ENCODE data around the gene NCF2.

The NCF2 gene

DNA sequence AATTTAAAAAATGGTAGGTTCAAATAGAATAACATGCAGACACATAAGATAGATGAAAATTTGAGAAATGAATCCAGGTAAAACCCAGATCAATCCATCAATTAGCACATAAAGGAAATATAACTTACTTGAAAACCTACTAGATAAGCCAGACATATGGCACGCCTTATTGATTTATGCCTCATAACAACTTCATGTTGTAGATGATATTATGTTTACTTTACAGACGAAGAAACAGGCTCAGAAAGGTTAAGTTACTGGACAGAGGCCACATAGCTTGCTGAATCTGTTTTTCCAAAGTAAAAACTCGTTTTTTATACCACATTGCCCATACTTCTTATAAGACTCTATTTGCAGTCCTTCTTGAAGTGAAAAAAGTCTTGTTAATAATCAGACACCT, 22.1 kb upstream of the NCF2 start:
- Histone ChIP-seq H3K9me3 (ENCODE audit: control insufficient read depth, low read length) (no peaks in the 10 kb centered on the region), H3K27ac (ENCODE audit: insufficient read depth, low read depth, low read length, poor library complexity, severe bottlenecking) (no peak overlapping the region), H3K27me3 (ENCODE audit: control insufficient read depth, insufficient read depth, low read length, poor library complexity, severe bottlenecking) (no peaks in the 10 kb centered on the region), H3K4me3 (ENCODE audit: insufficient read depth, low read depth, low read length) (no peak overlapping the region), H3K36me3 (ENCODE audit: control insufficient read depth, insufficient read depth, low read length) (no peaks in the 10 kb centered on the region), H3K4me1 (ENCODE audit: control insufficient read depth, insufficient read depth, low read length) (no peaks in the 10 kb centered on the region)
- 68 to 94% methylated on average over 2 to 3 of the region's 3 CpGs for WGBS, 2 experiments

DNA sequence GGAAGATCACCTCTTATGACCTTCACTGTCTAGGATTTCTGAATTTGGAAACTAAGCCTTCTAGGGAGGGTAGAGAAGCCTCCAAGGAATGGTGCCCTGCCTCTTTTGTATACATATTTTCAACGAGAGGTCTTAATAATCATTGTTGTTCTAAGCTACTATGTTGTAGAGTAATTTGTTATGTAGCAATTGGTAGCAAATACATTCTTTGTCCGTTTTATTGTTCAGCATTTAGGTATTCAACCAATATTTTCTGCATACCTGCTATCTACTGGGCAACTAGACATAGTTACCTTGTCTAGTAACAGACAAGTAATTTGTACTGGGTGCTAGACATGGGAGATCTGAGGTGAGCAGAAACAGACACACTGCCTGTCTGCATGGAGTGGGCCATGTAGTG, 20.8 kb upstream of the NCF2 start:
- Histone ChIP-seq H3K4me1 (ENCODE audit: control insufficient read depth, insufficient read depth, low read length) (no peaks in the 10 kb centered on the region), H3K36me3 (ENCODE audit: control insufficient read depth, insufficient read depth, low read length) (no peaks in the 10 kb centered on the region), H3K9me3 (ENCODE audit: control insufficient read depth, low read length) (no peaks in the 10 kb centered on the region), H3K27me3 (ENCODE audit: control insufficient read depth, insufficient read depth, low read length, poor library complexity, severe bottlenecking) (no peaks in the 10 kb centered on the region), H3K4me3 (ENCODE audit: insufficient read depth, low read depth, low read length) (no peak overlapping the region), H3K27ac (ENCODE audit: insufficient read depth, low read depth, low read length, poor library complexity, severe bottlenecking) (no peak overlapping the region)
- WGBS, 2 experiments, result 53 to 67% methylated on average over 1 to 2 of the region's 2 CpGs

DNA sequence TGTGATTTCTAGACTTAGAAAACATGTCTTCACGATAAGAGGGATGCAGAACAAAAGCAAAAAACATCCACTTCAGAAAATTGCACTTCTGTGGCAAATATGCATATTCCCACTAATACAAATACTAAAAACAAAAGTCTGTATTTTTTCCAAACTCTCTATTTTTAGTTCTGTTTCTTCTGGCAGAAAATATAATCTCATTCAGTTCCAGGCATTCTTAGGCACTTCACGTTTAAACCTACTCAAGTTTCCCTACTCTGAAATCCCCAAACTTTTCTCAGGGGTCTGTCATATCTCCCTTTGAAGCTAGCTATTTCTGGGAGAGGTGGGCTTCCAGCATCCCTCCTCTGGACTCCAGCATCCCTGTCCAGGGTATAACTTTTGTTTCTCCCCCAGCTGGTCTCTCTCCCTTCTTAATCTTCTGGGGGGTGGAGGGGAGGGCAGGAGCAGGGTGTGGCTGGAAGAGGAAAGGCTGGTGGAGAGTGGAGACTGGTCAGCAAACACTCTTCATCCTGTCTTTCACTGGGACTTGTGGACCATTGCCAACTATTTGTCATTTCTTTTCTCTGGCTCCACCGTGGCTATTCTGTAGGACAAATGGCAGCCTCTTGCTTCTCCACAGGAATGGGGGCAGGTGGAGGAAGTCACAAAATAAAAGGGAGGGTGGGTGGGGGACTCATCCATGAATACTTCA, 19.6 kb upstream of the NCF2 start:
- Histone ChIP-seq H3K4me1 (ENCODE audit: control insufficient read depth, insufficient read depth, low read length) (no peaks in the 10 kb centered on the region), H3K4me3 (ENCODE audit: insufficient read depth, low read depth, low read length) (no peak overlapping the region), H3K9me3 (ENCODE audit: control insufficient read depth, low read length) (no peaks in the 10 kb centered on the region), H3K27ac (ENCODE audit: insufficient read depth, low read depth, low read length, poor library complexity, severe bottlenecking) (no peak overlapping the region), H3K27me3 (ENCODE audit: control insufficient read depth, insufficient read depth, low read length, poor library complexity, severe bottlenecking) (no peaks in the 10 kb centered on the region), H3K36me3 (ENCODE audit: control insufficient read depth, insufficient read depth, low read length) (no peaks in the 10 kb centered on the region)
- WGBS, 2 experiments, result 74 to 78% methylated on average over 3 of the region's 3 CpGs

DNA sequence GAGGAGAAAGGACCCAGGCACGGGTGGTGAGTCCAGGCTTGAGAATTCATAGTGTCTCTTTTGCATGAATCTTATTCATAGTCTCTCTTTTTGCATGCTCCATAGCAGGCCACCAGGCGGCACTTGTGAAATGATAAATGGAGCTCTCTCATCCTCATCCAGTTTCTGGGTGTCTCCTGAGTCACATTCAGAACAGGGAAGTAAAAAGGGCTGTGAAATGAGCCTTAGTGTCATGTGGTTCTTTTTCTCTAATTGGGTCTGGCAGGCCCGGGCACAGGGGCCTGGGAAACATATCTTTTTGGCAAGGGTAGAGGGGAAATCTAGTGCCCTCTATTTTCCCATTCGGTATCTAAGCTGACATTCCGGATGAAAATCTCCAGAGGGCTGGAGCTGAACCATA, 19.1 kb upstream of the NCF2 start:
- Histone ChIP-seq H3K27ac (ENCODE audit: insufficient read depth, low read depth, low read length, poor library complexity, severe bottlenecking) (no peak overlapping the region), H3K27me3 (ENCODE audit: control insufficient read depth, insufficient read depth, low read length, poor library complexity, severe bottlenecking) (no peaks in the 10 kb centered on the region), H3K4me3 (ENCODE audit: insufficient read depth, low read depth, low read length) (no peak overlapping the region), H3K4me1 (ENCODE audit: control insufficient read depth, insufficient read depth, low read length) (no peaks in the 10 kb centered on the region), H3K36me3 (ENCODE audit: control insufficient read depth, insufficient read depth, low read length) (no peaks in the 10 kb centered on the region), H3K9me3 (ENCODE audit: control insufficient read depth, low read length) (no peaks in the 10 kb centered on the region)
- WGBS, 2 experiments, result 77 to 84% methylated on average over 5 of the region's 5 CpGs

DNA sequence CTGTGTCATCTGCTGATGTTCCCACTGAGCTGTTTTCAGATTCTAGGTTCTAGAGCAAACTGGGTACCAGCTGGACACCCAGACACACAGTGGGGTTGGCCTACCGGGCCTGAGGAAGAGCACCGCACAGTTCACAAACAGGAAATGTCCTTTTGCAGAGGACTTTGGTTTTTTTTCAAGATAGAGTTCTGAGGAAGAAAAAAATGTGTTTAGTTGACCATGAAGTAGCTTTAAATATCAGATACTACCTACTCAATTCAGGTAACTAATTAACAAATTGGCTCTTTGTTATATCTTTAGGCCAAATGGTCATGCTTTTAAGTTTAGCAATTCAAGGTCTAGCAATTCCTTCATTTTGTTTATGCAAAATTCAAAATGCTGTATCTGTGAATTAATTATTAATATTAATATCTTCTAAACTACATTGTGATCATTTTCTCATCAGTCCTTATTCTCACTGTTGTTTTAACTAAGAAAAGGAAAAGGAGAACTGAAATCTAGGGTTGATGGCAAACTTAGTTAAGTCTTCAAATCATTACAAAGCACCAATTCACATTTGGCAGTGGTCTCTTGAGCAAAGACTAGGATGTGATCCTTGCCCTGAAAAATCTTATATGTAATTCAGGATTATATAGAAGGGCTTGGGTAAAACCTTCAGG, 17.2 kb upstream of the NCF2 start:
- Histone ChIP-seq H3K4me3 (ENCODE audit: insufficient read depth, low read depth, low read length) (no peak overlapping the region), H3K36me3 (ENCODE audit: control insufficient read depth, insufficient read depth, low read length) (no peaks in the 10 kb centered on the region), H3K9me3 (ENCODE audit: control insufficient read depth, low read length) (no peaks in the 10 kb centered on the region), H3K27me3 (ENCODE audit: control insufficient read depth, insufficient read depth, low read length, poor library complexity, severe bottlenecking) (no peaks in the 10 kb centered on the region), H3K27ac (ENCODE audit: insufficient read depth, low read depth, low read length, poor library complexity, severe bottlenecking) (no peak overlapping the region), H3K4me1 (ENCODE audit: control insufficient read depth, insufficient read depth, low read length) (no peaks in the 10 kb centered on the region)
- WGBS, 2 experiments, result 94 to 96% methylated on average over 2 of the region's 2 CpGs

DNA sequence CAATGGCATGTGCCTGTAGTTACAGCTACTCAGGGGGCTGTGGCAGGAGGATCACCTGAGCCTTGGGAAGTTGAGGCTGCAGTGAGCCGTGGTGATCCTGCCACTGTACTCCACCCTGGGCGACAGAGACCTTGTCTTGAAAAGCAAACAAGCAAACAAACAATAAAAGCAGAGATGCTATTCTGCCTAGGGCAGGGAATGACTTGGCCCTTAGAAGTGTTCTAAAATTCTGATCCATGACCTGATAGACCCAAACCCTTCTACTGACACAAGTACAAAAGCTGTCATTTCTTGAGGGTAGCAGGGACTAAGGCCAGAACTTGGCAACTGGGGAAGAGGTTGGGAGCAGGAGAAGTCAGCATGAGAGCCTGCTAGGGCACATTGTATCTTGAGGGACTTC, 15.6 kb upstream of the NCF2 start:
- Histone ChIP-seq H3K9me3 (ENCODE audit: control insufficient read depth, low read length) (no peaks in the 10 kb centered on the region), H3K36me3 (ENCODE audit: control insufficient read depth, insufficient read depth, low read length) (no peaks in the 10 kb centered on the region), H3K27ac (ENCODE audit: insufficient read depth, low read depth, low read length, poor library complexity, severe bottlenecking) (no peak overlapping the region), H3K4me3 (ENCODE audit: insufficient read depth, low read depth, low read length) (no peak overlapping the region), H3K27me3 (ENCODE audit: control insufficient read depth, insufficient read depth, low read length, poor library complexity, severe bottlenecking) (no peaks in the 10 kb centered on the region), H3K4me1 (ENCODE audit: control insufficient read depth, insufficient read depth, low read length) (no peaks in the 10 kb centered on the region)
- 85 to 86% methylated on average over 2 of the region's 2 CpGs for WGBS, 2 experiments

DNA sequence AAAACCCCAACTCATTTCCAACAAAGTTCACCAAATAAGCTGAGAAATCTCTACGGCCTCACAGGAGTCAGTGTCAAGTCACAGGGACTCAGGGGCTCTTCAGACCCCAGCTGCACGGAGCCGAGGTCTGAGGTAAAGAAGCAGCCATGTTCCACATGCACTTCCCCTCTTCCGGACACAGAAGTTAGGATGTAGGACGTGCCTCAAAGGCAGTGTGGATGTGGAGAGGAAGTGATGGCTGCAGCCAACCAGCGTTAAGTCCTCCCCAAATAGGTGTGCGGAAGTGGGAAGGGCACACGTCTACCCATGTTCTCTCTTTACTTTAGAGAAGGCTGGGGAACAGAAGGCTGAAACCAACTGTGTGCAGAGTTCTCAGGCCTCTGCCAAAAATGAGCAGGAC, 14.6 kb upstream of the NCF2 start:
- Histone ChIP-seq H3K4me3 (ENCODE audit: insufficient read depth, low read depth, low read length) (no peak overlapping the region), H3K9me3 (ENCODE audit: control insufficient read depth, low read length) (no peaks in the 10 kb centered on the region), H3K36me3 (ENCODE audit: control insufficient read depth, insufficient read depth, low read length) (no peaks in the 10 kb centered on the region), H3K4me1 (ENCODE audit: control insufficient read depth, insufficient read depth, low read length) (no peaks in the 10 kb centered on the region), H3K27ac (ENCODE audit: insufficient read depth, low read depth, low read length, poor library complexity, severe bottlenecking) (no peak overlapping the region), H3K27me3 (ENCODE audit: control insufficient read depth, insufficient read depth, low read length, poor library complexity, severe bottlenecking) (no peaks in the 10 kb centered on the region)
- 93 to 95% methylated on average over 8 of the region's 8 CpGs for WGBS, 2 experiments

DNA sequence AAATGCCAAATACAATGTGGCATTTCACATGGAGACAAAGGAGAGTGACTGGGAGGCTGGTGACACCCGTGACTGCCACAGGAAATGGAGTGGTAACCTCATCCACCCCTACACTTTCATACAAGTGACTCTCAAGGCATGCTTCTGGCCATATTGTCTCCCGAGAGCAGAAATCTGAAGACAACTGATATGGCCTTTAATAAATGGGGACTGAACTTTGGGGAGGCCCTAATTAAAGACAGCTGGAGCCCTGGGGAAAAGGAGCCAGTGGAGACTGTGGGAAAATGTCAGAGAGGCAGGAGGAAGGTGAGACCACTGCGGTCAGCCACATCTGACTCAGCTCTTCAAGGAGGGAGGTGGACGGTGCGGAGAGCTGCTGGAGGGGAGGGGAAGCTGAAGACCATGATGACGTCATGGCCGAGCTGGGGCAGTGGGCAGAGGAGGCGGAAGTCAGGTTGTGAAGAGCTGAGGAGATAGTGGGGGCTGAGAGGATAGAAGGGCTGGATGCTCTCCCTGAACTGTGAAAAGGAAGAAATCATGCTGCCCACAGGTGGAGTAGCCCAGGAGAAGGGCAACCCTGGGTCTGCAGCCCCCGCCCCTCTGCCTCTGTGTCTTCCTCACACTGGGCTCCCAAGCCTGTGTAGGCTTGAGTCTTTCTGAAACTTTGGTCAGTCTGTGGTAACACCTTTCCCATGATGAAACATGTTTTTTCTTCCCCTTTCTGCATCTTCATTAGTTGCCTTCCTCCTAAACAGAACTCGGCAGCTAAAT, 14.0 kb upstream of the NCF2 start:
- no peaks in the 10 kb centered on the region for H3K9me3 ChIP-seq (ENCODE audit: control insufficient read depth, low read length)
- H3K27ac ChIP-seq (ENCODE audit: insufficient read depth, low read depth, low read length, poor library complexity, severe bottlenecking), result no peak overlapping the region
- no peak overlapping the region for H3K4me3 ChIP-seq (ENCODE audit: insufficient read depth, low read depth, low read length)
- no peaks in the 10 kb centered on the region for H3K4me1 ChIP-seq (ENCODE audit: control insufficient read depth, insufficient read depth, low read length)
- 87 to 90% methylated on average over 10 of the region's 10 CpGs for WGBS, 2 experiments
- no peaks in the 10 kb centered on the region for H3K27me3 ChIP-seq (ENCODE audit: control insufficient read depth, insufficient read depth, low read length, poor library complexity, severe bottlenecking)
- H3K36me3 ChIP-seq (ENCODE audit: control insufficient read depth, insufficient read depth, low read length), result no peaks in the 10 kb centered on the region

DNA sequence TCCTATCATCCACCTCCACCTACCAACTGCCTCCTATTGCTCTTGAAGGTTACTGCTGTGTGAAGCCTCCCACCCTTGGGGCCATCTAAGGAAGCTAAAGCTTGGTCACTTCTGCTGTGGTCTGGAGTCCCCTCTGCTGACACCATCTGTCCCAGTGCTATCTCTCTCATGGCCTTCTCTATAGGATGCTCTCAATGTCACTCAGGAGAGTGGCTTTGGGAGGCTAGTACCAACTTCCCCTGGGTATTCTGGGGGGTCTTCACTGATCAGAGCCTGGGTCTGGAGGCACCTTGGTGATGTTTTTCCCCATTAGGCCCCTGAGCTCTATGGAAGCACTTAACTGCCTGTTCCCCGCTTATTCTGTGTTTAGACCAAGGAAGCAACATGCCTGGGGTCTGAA, 12.3 kb upstream of the NCF2 start:
- Histone ChIP-seq H3K9me3 (ENCODE audit: control insufficient read depth, low read length) (no peaks in the 10 kb centered on the region), H3K27ac (ENCODE audit: insufficient read depth, low read depth, low read length, poor library complexity, severe bottlenecking) (no peak overlapping the region), H3K36me3 (ENCODE audit: control insufficient read depth, insufficient read depth, low read length) (no peaks in the 10 kb centered on the region), H3K4me1 (ENCODE audit: control insufficient read depth, insufficient read depth, low read length) (no peaks in the 10 kb centered on the region), H3K27me3 (ENCODE audit: control insufficient read depth, insufficient read depth, low read length, poor library complexity, severe bottlenecking) (no peaks in the 10 kb centered on the region), H3K4me3 (ENCODE audit: insufficient read depth, low read depth, low read length) (no peak overlapping the region)
- 93 to 94% methylated on average over 1 of the region's 1 CpG for WGBS, 2 experiments

DNA sequence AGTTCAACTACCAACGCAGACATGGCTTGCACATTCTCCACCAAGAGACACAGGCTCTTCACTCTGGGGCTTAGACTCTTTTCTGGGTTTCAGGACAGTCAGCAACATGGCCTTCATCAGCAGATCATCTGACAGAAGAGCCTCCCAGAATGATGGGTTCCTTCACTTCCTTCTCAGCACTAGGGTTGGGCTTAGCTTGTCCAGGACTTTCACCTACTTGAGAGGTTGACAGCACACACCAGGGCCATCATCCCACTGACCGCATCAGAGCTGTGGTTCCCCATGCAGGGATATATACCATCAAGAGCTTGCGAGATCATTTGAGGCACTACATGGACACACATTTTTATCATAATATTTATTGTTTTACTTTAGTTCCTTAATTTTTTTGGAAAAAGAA, 10.4 kb upstream of the NCF2 start:
- no peaks in the 10 kb centered on the region for H3K36me3 ChIP-seq (ENCODE audit: control insufficient read depth, insufficient read depth, low read length)
- no peaks in the 10 kb centered on the region for H3K27me3 ChIP-seq (ENCODE audit: control insufficient read depth, insufficient read depth, low read length, poor library complexity, severe bottlenecking)
- H3K4me3 ChIP-seq (ENCODE audit: insufficient read depth, low read depth, low read length), result no peak overlapping the region
- 95 to 97% methylated on average over 2 to 3 of the region's 3 CpGs for WGBS, 2 experiments
- H3K27ac ChIP-seq (ENCODE audit: insufficient read depth, low read depth, low read length, poor library complexity, severe bottlenecking), result no peak overlapping the region
- H3K9me3 ChIP-seq (ENCODE audit: control insufficient read depth, low read length), result no peaks in the 10 kb centered on the region
- H3K4me1 ChIP-seq (ENCODE audit: control insufficient read depth, insufficient read depth, low read length), result no peaks in the 10 kb centered on the region

All from ectodermal cell (in vitro differentiated cells).